DMS79 (cell line): ENCODE data around the gene SH3GLB1.
A peak's percentile ranks its signal among the peaks of the same experiment; 100 is the strongest.

ENCODE experiments used
- DNase-seq: peaks from one replicate; lab custom pipeline; 2025; lab: John Stamatoyannopoulos, UW

SH3GLB1 gene

GRCh38 chr1:86733340-86733739 is 29.0 kb downstream of the SH3GLB1 start:
- no peak for DNase-seq

GRCh38 chr1:86739648-86740509 is 35.5 kb downstream of the SH3GLB1 start:
- DNase-seq: no peak

DNA sequence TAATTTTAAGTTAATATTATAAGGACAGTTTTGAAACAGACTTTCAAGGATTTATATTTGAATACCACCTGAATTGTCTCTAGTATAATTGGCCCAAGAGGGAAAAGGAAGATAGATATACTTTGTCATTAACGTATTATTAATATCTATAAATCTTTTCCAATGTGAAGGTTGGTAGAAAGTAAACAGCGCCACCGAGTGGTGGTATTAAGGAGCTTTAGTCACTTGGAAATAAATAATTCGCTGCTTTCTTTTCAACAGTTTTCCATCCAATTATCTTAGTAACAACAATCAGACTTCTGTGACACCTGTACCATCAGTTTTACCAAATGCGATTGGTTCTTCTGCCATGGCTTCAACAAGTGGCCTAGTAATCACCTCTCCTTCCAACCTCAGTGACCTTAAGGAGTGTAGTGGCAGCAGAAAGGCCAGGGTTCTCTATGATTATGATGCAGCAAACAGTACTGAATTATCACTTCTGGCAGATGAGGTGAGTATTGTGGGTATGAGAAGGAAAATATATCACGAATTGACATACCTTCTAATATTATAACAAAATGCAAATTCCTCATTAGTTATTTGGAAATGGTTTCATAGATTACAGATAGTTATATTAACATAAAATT is 37.7 kb downstream of the SH3GLB1 start:
- no peak for DNase-seq

DNA sequence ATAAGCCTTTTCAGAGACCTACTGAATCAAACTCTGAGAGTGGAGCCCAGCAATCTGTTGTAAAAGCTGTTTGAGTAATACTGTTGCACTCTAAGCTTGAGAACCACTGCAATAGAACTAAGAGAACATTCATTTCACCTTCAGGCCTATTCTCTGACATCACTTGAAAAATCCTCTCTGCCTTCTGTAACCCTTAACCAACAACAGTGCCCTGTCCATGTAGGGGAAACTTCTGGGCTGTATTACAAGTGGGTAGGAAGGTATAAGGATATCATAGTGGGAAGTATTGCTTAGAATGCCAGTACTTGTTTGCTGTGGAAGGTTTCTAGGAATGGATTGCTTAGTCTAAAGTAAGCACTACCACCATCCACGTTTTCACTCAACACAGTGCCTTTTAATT is 42.9 kb downstream of the SH3GLB1 start:
- no peak for DNase-seq

DNA sequence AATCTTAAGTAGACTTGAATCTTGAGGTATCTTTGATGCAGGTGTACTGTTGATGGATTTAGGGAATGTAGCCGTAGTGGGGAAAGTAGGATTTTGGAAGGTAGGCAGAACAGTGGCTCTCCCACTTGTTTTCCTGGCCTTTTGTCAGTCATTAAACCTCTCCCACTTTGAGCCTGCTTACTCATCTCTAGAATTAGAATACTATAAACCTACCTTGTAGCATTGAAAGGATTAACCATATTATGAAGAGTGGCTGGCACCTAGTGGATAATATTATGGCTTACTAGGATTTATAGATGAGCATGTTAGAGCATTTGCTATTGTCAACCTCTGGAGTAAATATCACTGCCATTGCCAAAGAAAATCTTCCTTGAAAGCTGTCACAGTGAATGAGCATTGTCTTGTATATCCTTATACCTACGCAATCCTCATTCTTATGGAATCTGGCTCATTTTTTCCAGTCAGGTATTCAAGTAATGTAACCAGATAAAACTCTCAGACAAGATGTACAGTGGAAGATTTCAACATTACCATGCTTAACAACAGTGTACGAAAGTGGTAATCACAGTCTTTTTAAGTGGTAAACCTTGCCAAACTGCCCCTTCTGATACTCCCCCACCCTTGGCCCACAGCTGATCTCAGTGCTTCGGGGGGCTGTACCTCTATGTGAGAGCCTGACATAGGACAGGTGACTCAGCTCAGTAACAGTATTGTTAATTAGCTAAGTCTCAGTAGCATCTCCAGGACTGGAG is 44.4 kb downstream of the SH3GLB1 start:
- DNase-seq: no peak

- no peak for DNase-seq
Measured at GRCh38 chr1:86750076-86750475, 45.7 kb downstream of the SH3GLB1 start.

DNA sequence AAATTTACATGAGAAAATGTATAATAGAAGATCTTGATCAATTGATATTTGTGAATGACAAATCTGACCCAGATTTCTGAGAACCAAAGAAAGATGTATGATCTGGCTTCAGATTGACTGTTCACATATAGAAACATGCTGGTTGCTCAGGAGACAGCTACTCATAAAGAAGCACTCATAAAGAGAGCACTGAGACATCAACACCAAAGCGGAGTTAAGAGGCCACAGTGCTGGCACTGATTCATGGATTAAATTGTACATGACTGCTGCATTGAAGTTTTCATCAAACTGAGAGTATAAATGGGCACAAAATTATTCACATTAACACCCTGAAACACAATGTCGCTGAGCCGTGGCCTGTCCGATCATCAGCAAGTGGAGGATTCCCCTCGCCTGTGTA is 46.2 kb downstream of the SH3GLB1 start:
- DNase-seq: no peak

GRCh38 chr1:86751923-86752322 is 47.5 kb downstream of the SH3GLB1 start:
- peak; percentile 32 for DNase-seq

DNA sequence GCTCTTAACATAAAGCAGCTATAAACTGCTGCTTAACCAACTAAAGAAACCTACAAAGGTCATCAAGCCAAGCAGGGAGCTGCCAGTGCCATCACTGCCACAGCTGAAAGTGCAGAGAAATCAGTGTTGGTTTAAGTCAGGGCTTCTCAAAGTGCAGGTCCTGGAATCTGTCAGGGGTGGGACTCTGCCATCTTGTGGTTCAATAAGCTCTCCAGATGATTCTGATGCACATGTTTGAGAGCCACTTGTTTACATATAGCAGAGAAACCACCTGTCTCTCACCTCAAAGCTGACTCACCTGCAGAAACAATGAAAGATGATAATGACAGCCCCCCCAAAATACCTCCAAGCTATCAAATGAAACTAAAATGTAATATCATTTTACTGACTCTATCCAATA is 49.3 kb downstream of the SH3GLB1 start:
- no peak for DNase-seq

DNA sequence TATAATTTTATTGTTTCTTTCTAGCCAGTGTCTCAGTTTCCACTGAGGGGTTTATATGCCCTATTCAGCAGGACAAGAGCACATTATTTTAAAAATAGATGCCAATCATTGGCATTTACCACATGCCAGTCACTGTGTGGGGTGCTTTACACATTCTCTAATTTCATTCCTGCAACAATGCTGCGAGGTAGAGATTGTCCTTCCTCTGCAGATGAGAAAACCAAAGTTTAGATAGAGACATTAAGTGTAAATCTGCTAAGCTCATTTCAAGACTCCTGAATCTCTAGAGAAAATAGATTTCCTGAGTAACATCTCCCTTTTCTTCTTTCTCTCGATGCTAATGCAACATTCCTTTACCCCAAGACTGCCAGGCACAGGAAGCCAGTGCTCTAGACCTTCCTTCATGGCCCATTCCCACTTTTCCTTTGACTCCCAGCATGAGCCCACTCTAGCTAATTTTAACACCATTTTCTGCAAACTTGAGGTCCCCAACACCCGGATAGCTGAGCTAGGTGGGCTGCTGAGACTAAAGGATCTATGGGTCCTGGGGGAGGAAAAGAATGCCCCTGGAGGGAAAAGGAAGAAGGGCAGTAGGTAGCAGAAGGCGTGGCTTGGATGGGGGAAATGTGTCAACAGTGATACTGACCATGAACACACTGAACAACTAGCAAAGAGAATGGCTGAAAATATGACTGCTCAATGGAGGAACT is 50.0 kb downstream of the SH3GLB1 start:
- no peak for DNase-seq

DNA sequence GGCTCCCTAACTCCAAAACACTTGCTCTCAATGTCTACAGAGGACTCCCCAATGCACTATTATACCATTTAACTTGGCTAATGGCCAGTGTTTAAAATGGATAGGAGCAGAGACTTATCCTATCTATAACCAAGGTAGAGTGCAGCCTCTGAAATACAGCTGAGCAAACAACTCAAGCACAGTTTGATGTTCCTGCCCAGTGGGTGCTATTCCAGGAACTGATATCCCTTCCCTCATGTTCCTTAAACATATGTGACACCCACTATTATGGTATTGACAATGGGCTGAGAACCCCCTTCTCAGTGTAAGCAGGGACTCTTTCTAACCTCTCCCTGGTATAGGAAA is 51.7 kb downstream of the SH3GLB1 start:
- DNase-seq: no peak

DNA sequence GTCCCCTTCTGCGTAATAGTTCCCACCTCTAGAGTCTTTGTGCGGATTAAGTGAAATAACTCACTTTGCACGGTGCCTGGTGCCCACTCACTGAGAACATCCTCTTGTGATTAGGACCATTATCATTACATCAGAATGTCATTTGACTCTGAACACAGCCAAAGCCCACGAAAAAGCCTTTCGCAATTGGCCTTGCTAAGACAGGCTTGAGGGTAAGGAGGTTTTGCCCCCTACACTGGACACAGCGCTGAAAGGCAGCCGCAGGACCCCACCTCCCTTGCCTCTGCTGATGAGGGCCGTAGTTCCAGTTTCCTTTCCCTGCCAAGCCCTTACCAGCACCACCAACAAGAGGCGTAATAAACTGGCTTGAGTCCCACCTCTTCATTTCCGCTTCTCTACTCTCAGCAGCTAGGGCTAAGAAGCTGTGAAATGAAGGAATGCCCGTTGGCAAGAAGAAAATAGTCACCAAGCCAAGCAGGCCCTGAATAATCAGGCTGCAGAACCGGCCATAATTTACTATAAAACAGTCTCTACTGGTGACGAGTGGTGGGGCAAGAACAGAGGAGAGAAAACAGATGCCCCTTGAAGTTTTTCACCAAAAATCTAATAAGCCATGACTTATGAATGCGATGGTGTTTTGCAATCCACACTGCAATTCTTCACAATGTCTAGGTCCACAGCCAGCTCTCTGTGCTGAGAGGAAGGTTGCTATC is 53.1 kb downstream of the SH3GLB1 start:
- peak; percentile 65 for DNase-seq

GRCh38 chr1:86758570-86758969 is 54.2 kb downstream of the SH3GLB1 start:
- DNase-seq: peak; percentile 45

- no peak for DNase-seq
Measured at GRCh38 chr1:86760199-86760598, 55.8 kb downstream of the SH3GLB1 start.

GRCh38 chr1:86762336-86762735 is 58.0 kb downstream of the SH3GLB1 start:
- DNase-seq: no peak

DNA sequence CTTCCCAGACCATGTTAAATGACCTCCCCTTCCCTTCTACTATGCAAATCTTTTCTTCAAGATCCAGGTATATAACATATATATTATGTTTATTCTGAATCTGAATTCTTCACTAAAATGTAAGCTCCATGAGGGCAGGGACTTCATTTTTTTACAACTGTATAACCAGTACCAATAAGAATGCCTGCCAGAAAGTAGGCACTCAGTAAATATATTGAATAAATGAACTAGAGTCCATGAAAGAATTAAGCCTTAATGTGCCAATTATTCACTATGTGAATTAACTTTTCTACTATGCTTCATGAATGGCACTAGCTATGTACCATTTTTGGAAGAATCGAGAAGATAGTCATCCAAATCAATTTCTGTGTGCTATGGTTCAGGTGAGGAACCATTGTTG is 60.1 kb downstream of the SH3GLB1 start:
- DNase-seq: no peak

DNA sequence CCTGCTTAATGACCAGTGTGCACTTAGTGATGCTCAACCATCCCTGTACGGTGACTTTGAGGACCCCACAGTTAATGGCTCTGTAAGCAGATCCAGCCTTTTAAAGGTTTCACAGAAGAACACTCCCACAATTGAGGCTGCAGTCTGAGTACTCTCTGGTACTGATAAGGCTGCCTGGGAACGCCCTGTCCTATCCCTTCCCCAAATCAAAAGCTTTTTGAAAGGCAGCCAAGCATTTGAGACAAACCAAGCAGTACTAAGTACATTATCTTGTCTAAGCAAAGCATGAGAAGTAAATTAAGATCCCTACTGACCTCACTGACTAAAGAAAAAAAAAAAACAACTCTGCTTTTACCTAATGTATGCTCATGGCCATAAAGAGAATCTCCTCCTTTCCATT is 60.7 kb downstream of the SH3GLB1 start:
- DNase-seq: peak; percentile 96

DNA sequence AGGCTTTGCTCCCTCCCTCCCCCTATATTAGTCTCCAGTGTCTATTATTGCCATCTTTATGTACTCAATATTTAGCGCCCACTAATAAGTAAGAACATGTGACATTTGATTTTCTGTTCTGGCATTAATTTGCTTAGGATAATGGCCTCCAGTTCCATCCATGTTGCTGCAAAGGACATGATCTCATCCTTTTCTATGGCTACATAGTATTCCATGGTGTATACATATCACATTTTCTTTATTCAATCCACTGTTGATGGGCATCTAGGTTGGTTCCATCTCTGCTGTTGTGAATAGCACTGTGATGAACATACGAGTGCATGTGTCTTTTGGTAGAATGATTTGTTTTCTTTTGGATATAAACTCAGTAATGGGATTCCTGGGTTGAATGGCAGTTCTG is 61.3 kb downstream of the SH3GLB1 start:
- no peak for DNase-seq

DNA sequence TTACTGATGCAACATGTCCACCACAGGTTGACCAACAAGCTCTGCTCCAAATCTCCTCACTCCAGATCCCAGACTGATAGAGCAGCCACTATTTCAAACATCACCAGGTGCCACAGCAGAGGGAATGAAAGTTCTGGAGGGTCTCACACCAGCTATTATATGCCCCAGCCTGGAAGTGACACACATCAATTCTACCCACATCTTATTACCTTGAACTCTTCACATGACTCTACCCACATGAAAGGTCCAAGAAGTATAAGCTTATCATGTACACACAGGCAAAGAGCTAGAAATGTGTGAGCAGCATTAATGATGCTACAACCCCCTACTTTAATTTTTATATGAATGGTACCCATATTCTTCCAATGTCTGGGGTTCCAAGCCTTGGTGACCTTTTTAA is 64.2 kb downstream of the SH3GLB1 start:
- no peak for DNase-seq

GRCh38 chr1:86769065-86769464 is 64.7 kb downstream of the SH3GLB1 start:
- DNase-seq: no peak

DNA sequence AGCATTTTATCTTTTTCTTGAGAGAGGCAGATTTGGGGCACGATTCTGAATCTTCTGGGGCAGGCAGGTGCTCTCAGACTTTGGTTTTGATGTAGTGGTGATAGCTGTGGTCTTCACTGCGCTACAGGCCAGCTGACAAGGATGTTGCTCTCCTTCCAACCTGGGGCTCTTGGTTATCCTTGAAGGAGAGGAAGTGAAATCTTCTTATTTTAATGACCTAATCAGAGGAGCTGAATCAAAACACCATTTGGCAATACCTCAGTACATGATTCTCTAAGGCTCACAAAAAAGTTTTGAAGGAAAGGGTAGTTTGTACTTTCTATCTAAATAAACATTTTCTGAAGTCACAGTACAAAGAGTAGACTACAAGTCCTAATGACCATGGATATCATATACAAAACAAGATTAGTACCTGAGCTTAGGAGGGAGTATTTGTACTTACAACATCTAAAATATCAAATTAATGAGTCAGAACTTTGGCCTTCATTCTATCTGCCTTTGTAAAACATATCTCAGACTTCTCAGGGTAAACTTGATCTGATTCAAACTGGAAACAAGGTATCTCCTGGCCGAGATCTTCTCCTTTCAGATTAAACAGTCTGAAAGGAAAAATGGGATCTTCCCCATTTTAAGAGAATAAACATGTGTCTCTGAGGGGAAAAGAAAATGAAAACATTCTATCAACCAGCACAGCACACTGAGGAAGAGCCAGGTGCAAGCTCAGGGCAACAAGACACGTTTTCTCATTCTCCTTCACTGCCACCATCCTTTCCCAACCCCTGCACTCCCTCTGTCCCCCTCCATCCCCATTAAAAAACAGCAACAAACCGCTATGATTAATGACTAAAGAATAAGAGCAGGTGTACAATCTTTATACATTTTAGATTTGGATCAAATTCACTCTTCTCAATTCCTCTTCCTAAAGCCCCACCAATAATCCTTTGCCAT is 69.2 kb downstream of the SH3GLB1 start:
- DNase-seq: no peak
